GM12873 (cell line): Measurements from ENCODE around the gene AIG1.

Experiments used
- CTCF ChIP-seq: IDR thresholded peaks from 2 replicates; pipeline ENCODE4 v1.5.1; 2012; ENCODE audit warnings: low read depth, mild to moderate bottlenecking, moderate library complexity, low read length, control low read depth; ENCODE audit not compliant: insufficient read depth; ENCODE audit errors: missing control alignments

Gene AIG1

GRCh38 chr6:143225929-143226328 is 165.2 kb downstream of the AIG1 start:
- TF ChIP-seq CTCF, result no peak

- TF ChIP-seq CTCF, result no peak
These were observed 167.0 kb downstream of the AIG1 start for GRCh38 chr6:143227675-143228074.

GRCh38 chr6:143229400-143229799 is 168.7 kb downstream of the AIG1 start:
- no peak for TF ChIP-seq CTCF

- TF ChIP-seq CTCF, result peak; percentile 83
These were observed 172.2 kb downstream of the AIG1 start for GRCh38 chr6:143232849-143233248.

GRCh38 chr6:143233554-143234285 is 173.0 kb downstream of the AIG1 start:
- TF ChIP-seq CTCF, result no peak

- no peak for TF ChIP-seq CTCF
These were observed 174.0 kb downstream of the AIG1 start for GRCh38 chr6:143234734-143235133.

- TF ChIP-seq CTCF, result no peak
These were observed 175.6 kb downstream of the AIG1 start for GRCh38 chr6:143236151-143236798.
